Measurements from ENCODE around the gene TXNDC8. TPM values are rescaled to one million over a fixed set of nuclear protein-coding genes. Genes with fewer than 3 reads are reported as not detected.

TXNDC8 gene
- total RNA-seq, 1 donor from 2014 or later, result not detected

- DNase-seq (ENCODE audit: low read depth), result no peak
- TF ChIP-seq CTCF (conservative IDR thresholded peaks at IDR 0.05; ENCODE audit: low read depth, low read length), result no peak
- no peak overlapping the region for H3K4me3 ChIP-seq (ENCODE audit: low read depth, low read length)
Observed at GRCh38 chr9:110298043-110298605, 39.5 kb downstream of the TXNDC8 start.

GRCh38 chr9:110293248-110293647, 44.4 kb downstream of the TXNDC8 start:
- TF ChIP-seq CTCF (conservative IDR thresholded peaks at IDR 0.05; ENCODE audit: low read depth, low read length), result no peak
- H3K4me3 ChIP-seq (ENCODE audit: low read depth, low read length), result no peak overlapping the region
- DNase-seq (ENCODE audit: low read depth), result no peak

GRCh38 chr9:110291921-110292557, 45.6 kb downstream of the TXNDC8 start:
- DNase-seq (ENCODE audit: low read depth), result no peak
- no peak for TF ChIP-seq CTCF (conservative IDR thresholded peaks at IDR 0.05; ENCODE audit: low read depth, low read length)
- H3K4me3 ChIP-seq (ENCODE audit: low read depth, low read length), result no peak overlapping the region

- no peak for DNase-seq (ENCODE audit: low read depth)
- TF ChIP-seq CTCF (conservative IDR thresholded peaks at IDR 0.05; ENCODE audit: low read depth, low read length), result no peak
- no peak overlapping the region for H3K4me3 ChIP-seq (ENCODE audit: low read depth, low read length)
Observed at GRCh38 chr9:110290001-110290400, 47.7 kb downstream of the TXNDC8 start.

GRCh38 chr9:110288503-110288902, 49.2 kb downstream of the TXNDC8 start:
- H3K4me3 ChIP-seq (ENCODE audit: low read depth, low read length), result no peak overlapping the region
- no peak for DNase-seq (ENCODE audit: low read depth)
- no peak for TF ChIP-seq CTCF (conservative IDR thresholded peaks at IDR 0.05; ENCODE audit: low read depth, low read length)

- no peak for DNase-seq (ENCODE audit: low read depth)
- no peak overlapping the region for H3K4me3 ChIP-seq (ENCODE audit: low read depth, low read length)
- TF ChIP-seq CTCF (conservative IDR thresholded peaks at IDR 0.05; ENCODE audit: low read depth, low read length), result no peak
Observed at GRCh38 chr9:110287289-110287680, 50.4 kb downstream of the TXNDC8 start.

All from epithelial cell of proximal tubule (primary cell).